Measurements from ENCODE around the gene BHLHE40.
"Not testable (repeated sequence)": the region's sequence is repeated elsewhere in the genome, so short reads cannot be mapped to it uniquely, and the experiment has no call there.

BHLHE40 gene

GRCh38 chr3:4963669-4964570, 15.3 kb upstream of the BHLHE40 start:
- DNase-seq, result no peak

GRCh38 chr3:4966006-4966405, 13.2 kb upstream of the BHLHE40 start:
- DNase-seq, result not testable (repeated sequence)

DNA sequence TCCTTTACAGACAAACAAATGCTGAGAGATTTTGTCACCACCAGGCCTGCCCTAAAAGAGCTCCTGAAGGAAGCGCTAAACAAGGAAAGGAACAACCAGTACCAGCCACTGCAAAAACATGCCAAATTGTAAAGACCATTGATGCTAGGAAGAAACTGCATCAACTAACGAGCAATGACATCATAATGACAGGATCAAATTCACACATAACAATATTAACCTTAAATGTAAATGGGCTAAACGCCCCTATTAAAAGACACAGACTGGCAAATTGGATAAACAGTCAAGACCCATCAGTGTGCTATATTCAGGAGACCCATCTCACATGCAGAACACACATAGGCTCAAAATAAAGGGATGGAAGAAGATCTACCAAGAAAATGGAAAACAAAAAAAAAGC, 11.6 kb upstream of the BHLHE40 start:
- DNase-seq, result not testable (repeated sequence)

- not testable (repeated sequence) for DNase-seq
Measured at GRCh38 chr3:4971437-4971836, 7.8 kb upstream of the BHLHE40 start.

GRCh38 chr3:4971838-4972237, 7.4 kb upstream of the BHLHE40 start:
- DNase-seq, result no peak

DNA sequence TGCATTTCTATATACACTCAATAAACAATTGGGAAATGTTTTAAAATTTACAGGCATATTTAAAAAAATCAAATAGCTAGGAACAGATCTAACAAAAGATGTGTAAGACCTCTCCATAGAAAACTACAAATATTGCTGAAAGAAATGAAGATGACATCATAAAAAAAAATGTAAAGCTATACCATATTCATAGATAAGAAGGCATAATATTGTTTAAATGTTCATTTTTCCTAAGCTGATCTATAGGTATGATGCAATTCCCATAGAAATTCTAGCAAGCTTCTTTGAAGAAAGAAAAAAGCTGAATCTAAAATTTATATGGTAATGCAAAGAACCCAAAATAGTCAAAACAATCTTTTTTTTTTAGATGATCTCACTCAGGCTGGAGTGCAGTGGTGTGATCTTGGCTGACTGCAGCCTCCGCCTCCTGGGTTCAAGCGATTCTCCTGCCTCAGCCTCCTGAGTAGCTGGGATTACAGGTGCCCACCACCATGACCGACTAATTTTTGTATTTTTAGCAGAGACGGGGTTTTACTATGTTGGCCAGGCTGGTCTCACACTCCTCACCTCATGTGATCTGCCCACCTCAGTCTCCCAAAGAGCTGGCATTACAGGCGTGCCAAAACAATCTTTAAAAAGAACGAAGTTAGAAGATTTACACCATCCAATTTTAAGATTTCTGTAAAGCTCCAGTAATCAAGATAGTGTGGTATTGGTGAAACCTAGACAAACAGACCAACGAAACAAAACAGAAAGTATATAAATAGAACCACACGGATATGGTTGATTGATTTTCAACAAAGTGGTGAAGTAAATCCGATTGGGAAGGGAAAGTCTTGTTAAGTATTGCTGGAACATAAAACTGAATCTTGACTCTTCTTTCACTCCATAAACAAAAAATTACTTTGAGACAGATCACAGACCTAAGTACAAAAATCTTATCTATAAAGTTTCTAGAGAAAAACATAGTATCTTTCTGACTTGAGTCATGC, 6.3 kb upstream of the BHLHE40 start:
- DNase-seq, result no peak

GRCh38 chr3:4974154-4974553, 5.1 kb upstream of the BHLHE40 start:
- DNase-seq, result no peak

- peak; percentile 43 for DNase-seq
Measured at GRCh38 chr3:4976109-4976508, 3.1 kb upstream of the BHLHE40 start.

DNA sequence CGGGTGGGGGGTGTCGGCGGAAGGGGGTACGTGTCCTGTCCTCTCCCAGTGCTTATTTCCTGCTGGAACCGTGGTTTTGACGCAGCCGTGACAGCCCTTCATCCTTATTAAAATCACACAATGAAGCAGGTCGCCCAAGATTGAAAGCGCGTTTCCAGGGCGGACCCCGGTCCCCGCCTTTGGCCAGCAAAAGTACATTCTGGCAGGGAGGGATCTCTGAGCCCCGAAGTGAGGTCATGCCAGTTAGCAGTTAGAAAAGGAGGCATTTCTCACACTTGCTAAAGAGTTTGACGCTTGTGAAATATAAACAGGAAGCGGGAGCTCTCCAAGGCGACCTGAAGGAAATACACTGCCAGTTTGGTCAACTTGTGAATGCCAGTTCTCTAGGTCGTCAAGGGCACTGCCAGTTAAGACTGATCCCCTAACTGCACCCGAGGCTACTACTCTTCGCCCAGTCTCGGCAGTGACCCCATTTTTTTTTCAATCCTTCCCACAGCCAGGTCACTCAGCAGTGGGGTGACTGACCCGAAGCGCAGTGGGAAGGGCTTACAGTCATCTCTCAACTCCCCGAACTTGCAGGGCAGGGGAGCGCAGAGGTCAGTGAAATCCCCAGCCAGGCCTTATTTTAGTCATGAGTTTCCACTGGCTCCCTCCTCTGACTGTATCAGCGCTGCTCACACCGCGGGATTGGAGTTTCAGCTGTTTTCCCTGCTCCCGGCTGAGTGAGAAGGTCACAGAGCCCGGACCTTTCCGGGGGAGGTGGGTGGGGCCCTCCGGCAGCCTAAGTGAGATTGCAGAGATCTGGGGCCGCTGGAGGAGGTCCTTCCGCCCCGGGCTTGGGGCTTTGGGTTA, 2.0 kb upstream of the BHLHE40 start:
- DNase-seq, result no peak

DNA sequence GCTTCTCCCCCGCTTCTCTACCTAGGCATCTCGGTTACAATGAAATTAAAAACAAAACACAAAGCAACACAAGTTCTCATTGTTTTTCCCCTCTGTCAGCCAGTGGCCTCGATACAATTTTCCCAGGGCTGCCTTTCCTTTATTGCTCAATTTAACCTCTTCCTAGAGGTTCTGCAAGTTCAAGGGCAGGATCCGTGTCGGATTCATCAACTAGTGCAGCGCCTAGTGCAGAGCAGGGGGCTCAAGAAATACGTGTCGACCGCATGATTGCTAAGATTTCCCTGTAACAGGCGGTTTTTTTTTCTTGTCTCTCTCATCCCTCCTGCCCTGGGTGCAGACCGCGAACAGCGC, 1.4 kb upstream of the BHLHE40 start:
- DNase-seq, result no peak

GRCh38 chr3:4978204-4978965, 852 bp upstream of the BHLHE40 start:
- DNase-seq, result peak; percentile 86

- DNase-seq, result peak; percentile 89
Measured at GRCh38 chr3:4978966-4979427, 240 bp upstream of the BHLHE40 start.

GRCh38 chr3:4980229-4981203, 1.3 kb downstream of the BHLHE40 start:
- peak; percentile 69 for DNase-seq

DNA sequence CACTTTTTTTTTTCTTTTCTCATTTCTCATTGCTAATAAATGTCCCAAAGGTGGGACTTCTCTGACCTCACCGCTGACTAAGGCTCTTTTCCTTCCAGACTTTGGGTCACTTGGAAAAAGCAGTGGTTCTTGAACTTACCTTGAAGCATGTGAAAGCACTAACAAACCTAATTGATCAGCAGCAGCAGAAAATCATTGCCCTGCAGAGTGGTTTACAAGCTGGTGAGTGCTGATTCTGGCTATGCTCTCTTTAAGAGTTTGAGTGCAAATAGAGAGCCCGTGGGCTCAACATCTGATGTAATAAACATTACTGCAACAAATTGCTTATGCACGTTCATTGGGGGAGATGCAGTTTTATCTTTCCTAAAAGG, 2.0 kb downstream of the BHLHE40 start:
- DNase-seq, result no peak

DNA sequence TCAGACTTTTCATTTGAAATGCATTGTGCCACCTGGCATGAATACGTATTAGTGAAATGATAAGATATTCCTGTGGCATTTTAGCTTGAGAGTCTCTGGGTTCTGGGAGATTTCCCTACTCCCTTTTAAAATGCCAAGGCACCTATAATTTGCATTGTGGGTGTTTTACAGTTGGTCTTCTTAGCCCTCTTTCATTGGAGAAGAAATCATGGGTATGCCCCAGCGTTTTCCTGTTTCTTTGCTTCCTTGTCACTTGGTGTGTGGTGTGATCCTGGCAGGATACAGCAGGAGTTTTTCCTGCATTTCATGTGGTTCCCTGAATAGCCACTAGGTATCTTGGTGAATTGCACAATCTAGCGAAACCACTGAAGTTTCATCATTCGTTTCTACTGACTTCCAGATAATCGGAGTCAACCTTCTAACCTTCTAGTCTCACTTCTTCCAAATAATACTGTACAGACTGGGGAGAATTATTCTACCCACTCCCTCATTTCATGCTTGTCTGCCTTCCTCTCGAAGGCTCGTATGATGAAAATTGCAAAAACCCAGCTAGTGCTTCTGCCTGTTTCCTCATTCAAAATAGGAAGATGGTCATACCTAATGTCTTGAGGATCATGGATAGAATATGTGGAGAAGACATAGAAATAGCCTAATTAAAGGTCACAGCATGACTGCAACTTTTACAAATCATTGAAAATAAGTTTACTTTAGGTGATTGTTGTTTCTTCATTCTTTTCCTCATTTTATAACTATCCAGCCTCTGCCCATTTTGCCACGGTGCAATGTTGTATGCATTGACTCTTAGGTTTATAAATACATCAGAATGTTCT, 2.6 kb downstream of the BHLHE40 start:
- no peak for DNase-seq

DNA sequence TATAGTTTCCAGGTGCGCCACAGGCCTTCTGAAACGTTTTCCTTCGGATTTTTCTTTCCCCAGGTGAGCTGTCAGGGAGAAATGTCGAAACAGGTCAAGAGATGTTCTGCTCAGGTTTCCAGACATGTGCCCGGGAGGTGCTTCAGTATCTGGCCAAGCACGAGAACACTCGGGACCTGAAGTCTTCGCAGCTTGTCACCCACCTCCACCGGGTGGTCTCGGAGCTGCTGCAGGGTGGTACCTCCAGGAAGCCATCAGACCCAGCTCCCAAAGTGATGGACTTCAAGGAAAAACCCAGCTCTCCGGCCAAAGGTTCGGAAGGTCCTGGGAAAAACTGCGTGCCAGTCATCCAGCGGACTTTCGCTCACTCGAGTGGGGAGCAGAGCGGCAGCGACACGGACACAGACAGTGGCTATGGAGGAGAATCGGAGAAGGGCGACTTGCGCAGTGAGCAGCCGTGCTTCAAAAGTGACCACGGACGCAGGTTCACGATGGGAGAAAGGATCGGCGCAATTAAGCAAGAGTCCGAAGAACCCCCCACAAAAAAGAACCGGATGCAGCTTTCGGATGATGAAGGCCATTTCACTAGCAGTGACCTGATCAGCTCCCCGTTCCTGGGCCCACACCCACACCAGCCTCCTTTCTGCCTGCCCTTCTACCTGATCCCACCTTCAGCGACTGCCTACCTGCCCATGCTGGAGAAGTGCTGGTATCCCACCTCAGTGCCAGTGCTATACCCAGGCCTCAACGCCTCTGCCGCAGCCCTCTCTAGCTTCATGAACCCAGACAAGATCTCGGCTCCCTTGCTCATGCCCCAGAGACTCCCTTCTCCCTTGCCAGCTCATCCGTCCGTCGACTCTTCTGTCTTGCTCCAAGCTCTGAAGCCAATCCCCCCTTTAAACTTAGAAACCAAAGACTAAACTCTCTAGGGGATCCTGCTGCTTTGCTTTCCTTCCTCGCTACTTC, 3.8 kb downstream of the BHLHE40 start:
- DNase-seq, result no peak

- DNase-seq, result no peak
Measured at GRCh38 chr3:4983739-4984510, 4.7 kb downstream of the BHLHE40 start.

GRCh38 chr3:4984511-4984864, 5.3 kb downstream of the BHLHE40 start:
- no peak for DNase-seq

All from NCI-H345 (cell line).